H1 (cell line): ENCODE data around the gene ARPC2. TPM values are rescaled to one million over a fixed set of nuclear protein-coding genes. Genes with fewer than 3 reads are reported as not detected.

Source experiments
- CTCF ChIA-PET: fragments of 300-600 bp; sonication (Branson Sonifier 250); formaldehyde crosslinking; loops from one replicate; lab custom pipeline; 2021; ENCODE audit not compliant: partially characterized antibody; lab: Charles Lee
- POLR2A ChIA-PET: fragments of 300-600 bp; sonication (Branson Sonifier 250); formaldehyde crosslinking; loops from one replicate; lab custom pipeline; 2021; ENCODE audit warnings: inconsistent platforms; ENCODE audit not compliant: partially characterized antibody; lab: Charles Lee
- DNase-seq, 2 experiments: peaks; one replicate each; pipeline versions ENCODE4 v3.0.0 to v3.0.0-alpha.2; 2010 to 2022; ENCODE audit warnings: low spot score in 2 of 2, low read depth in 1 of 2, mixed read lengths in 1 of 2
- FAIRE-seq: peaks from 2 replicates; lab custom pipeline; 2011; peaks lifted over from hg19 to GRCh38; lab: Jason Lieb, UNC
- H2AFZ ChIP-seq: 2 replicates; pipeline ENCODE4 v1.8.1; 2012; ENCODE audit warnings: low read length, inconsistent platforms
- H2AK5ac ChIP-seq: 2 replicates; pipeline ENCODE4 v1.6.1; 2013; ENCODE audit warnings: low read depth, low read length
- H2BK120ac ChIP-seq: replicated peaks from 2 replicates; pipeline ENCODE3; 2013; ENCODE audit warnings: low read depth, low read length, inconsistent platforms
- H2BK12ac ChIP-seq: 2 replicates; pipeline ENCODE4 v1.6.1; 2013; ENCODE audit warnings: low read depth, low read length
- H2BK15ac ChIP-seq: 2 replicates; pipeline ENCODE4 v1.6.1; 2013; ENCODE audit warnings: low read length
- H2BK20ac ChIP-seq: 2 replicates; pipeline ENCODE4 v1.6.1; 2013; ENCODE audit warnings: low read length
- H2BK5ac ChIP-seq: 2 replicates; pipeline ENCODE4 v1.6.1; 2013; ENCODE audit warnings: low read depth, low read length
- H3K14ac ChIP-seq: 2 replicates; pipeline ENCODE4 v1.6.1; 2013; ENCODE audit warnings: inconsistent platforms; ENCODE audit not compliant: insufficient read length
- H3K18ac ChIP-seq: 2 replicates; pipeline ENCODE4 v1.6.1; 2013; ENCODE audit warnings: low read length; ENCODE audit errors: extremely low read depth
- H3K23ac ChIP-seq: 2 replicates; pipeline ENCODE4 v1.6.1; 2013; ENCODE audit warnings: inconsistent platforms; ENCODE audit not compliant: insufficient read length
- H3K23me2 ChIP-seq: 2 replicates; pipeline ENCODE4 v1.6.1; 2013; ENCODE audit warnings: low read depth, low read length
- H3K27ac ChIP-seq: 2 replicates; pipeline ENCODE4 v1.6.1; 2011; ENCODE audit warnings: low read depth, low read length, inconsistent platforms
- H3K27me3 ChIP-seq, 4 experiments: replicated peaks in 1 of 4; 1 replicate in 1 of 4; 2 replicates in 3 of 4; pipeline versions ENCODE4 v1.6.1 to v1.8.1; 2011 to 2013; ENCODE audit warnings: low read length in 3 of 4, mild to moderate bottlenecking in 3 of 4, inconsistent platforms in 2 of 4, mixed read lengths in 2 of 4, moderate library complexity in 1 of 4; ENCODE audit not compliant: control insufficient read depth in 3 of 4, insufficient read depth in 3 of 4; ENCODE audit errors: extremely low read depth in 1 of 4
- H3K36me3 ChIP-seq, 4 experiments: 2 replicates each; pipeline versions ENCODE4 v1.6.1 to v1.8.1; 2011 to 2013; ENCODE audit warnings: mild to moderate bottlenecking in 4 of 4, low read length in 3 of 4, moderate library complexity in 2 of 4, control low read depth in 1 of 4, inconsistent platforms in 1 of 4; ENCODE audit not compliant: insufficient read depth in 4 of 4, control insufficient read depth in 2 of 4
- H3K4ac ChIP-seq: replicated peaks from 2 replicates; pipeline ENCODE3; 2013; ENCODE audit warnings: low read length, low read depth, mixed read lengths, inconsistent platforms; ENCODE audit not compliant: insufficient read length
- H3K4me1 ChIP-seq, 4 experiments: replicated peaks in 1 of 4; 1 replicate in 1 of 4; 2 replicates in 3 of 4; pipeline versions ENCODE4 v1.6.1 to v1.8.1; 2011 to 2013; ENCODE audit warnings: low read length in 3 of 4, inconsistent platforms in 2 of 4, mixed read lengths in 1 of 4; ENCODE audit not compliant: insufficient read depth in 4 of 4, control insufficient read depth in 3 of 4
- H3K4me2 ChIP-seq, 2 experiments: 2 replicates each; pipeline versions ENCODE4 v1.6.1 to v1.8.1; 2011 to 2013; ENCODE audit warnings: low read depth in 2 of 2, low read length in 2 of 2, control low read depth in 1 of 2, inconsistent platforms in 1 of 2, mild to moderate bottlenecking in 1 of 2; ENCODE audit not compliant: insufficient read depth in 1 of 2
- H3K4me3 ChIP-seq, 4 experiments: fragments of 200-600, 300-600 bp in 1 of 4; sonication (generic), shearing (Covaris generic), sonication (Bioruptor Twin) in 1 of 4; 2 replicates each; pipeline versions ENCODE4 v1.5.1 to v1.8.1; 2011 to 2016; ENCODE audit warnings: low read length in 4 of 4, low read depth in 3 of 4, control low read depth in 2 of 4, inconsistent platforms in 2 of 4, mild to moderate bottlenecking in 2 of 4, mixed read lengths in 1 of 4, moderate library complexity in 1 of 4; ENCODE audit not compliant: insufficient read depth in 2 of 4; ENCODE audit errors: extremely low read depth in 1 of 4
- H3K56ac ChIP-seq: replicated peaks from 2 replicates; pipeline ENCODE3; 2013; ENCODE audit warnings: low read depth, mild to moderate bottlenecking, mixed read lengths, low read length, inconsistent platforms; ENCODE audit not compliant: insufficient read length
- H3K79me1 ChIP-seq: 2 replicates; pipeline ENCODE4 v1.6.1; 2013; ENCODE audit warnings: low read depth, low read length, control low read depth
- H3K79me2 ChIP-seq, 2 experiments: 2 replicates each; pipeline versions ENCODE4 v1.6.1 to v1.8.1; 2012 to 2013; ENCODE audit warnings: low read length in 2 of 2, mild to moderate bottlenecking in 2 of 2, inconsistent platforms in 1 of 2; ENCODE audit not compliant: insufficient read depth in 2 of 2, control insufficient read depth in 1 of 2
- H3K9ac ChIP-seq, 4 experiments: replicated peaks in 1 of 4; 1 replicate in 1 of 4; 2 replicates in 3 of 4; pipeline versions ENCODE4 v1.6.1 to v1.8.1; 2011 to 2013; ENCODE audit warnings: low read depth in 3 of 4, low read length in 3 of 4, control low read depth in 2 of 4, mild to moderate bottlenecking in 2 of 4, moderate library complexity in 2 of 4, inconsistent platforms in 1 of 4; ENCODE audit errors: extremely low read depth in 1 of 4
- H3K9me3 ChIP-seq, 2 experiments: 2 replicates each; pipeline versions ENCODE4 v1.6.1 to v1.8.1; 2012 to 2013; ENCODE audit warnings: mild to moderate bottlenecking in 2 of 2, moderate library complexity in 2 of 2, control low read depth in 1 of 2, inconsistent platforms in 1 of 2, low read depth in 1 of 2, low read length in 1 of 2, mixed read lengths in 1 of 2; ENCODE audit not compliant: insufficient read depth in 2 of 2
- H4K20me1 ChIP-seq, 2 experiments: replicated peaks in 1 of 2; 2 replicates each; pipeline versions ENCODE3 to v1.8.1; 2011 to 2013; ENCODE audit warnings: inconsistent platforms in 2 of 2, low read length in 2 of 2, mild to moderate bottlenecking in 1 of 2; ENCODE audit not compliant: insufficient read depth in 2 of 2, control insufficient read depth in 1 of 2
- H4K5ac ChIP-seq: 2 replicates; pipeline ENCODE4 v1.6.1; 2013; ENCODE audit warnings: low read length, low read depth, mixed read lengths, inconsistent platforms; ENCODE audit not compliant: insufficient read length
- H4K8ac ChIP-seq: 2 replicates; pipeline ENCODE4 v1.8.0; 2013; ENCODE audit warnings: mild to moderate bottlenecking, moderate library complexity, low read length, inconsistent platforms; ENCODE audit not compliant: insufficient read depth; ENCODE audit errors: extremely low read depth
- H4K91ac ChIP-seq: replicated peaks from 2 replicates; pipeline ENCODE3; 2013; ENCODE audit warnings: low read length, mixed read lengths, inconsistent platforms; ENCODE audit not compliant: insufficient read length
- CHD1 ChIP-seq: IDR thresholded peaks from 2 replicates; pipeline ENCODE4 v1.6.1; 2012; ENCODE audit warnings: low read depth, low read length, improper control_type of control experiment
- EP300 ChIP-seq, 2 experiments: IDR thresholded peaks; 1 replicate in 1 of 2; 2 replicates in 1 of 2; pipeline ENCODE4 v1.6.1; 2011 to 2012; ENCODE audit warnings: low read depth in 2 of 2, low read length in 2 of 2, mild to moderate bottlenecking in 2 of 2, borderline replicate concordance in 1 of 2, inconsistent platforms in 1 of 2, moderate library complexity in 1 of 2
- KDM4A ChIP-seq: IDR thresholded peaks from one replicate; pipeline ENCODE4 v1.7.1; 2012; ENCODE audit warnings: low read depth, mild to moderate bottlenecking, moderate library complexity, low read length, inconsistent platforms; ENCODE audit not compliant: severe bottlenecking
- WGBS, 2 experiments: shearing (Covaris generic) in 1 of 2; methylation state at CpG; one replicate each; pipeline versions ENCODE4 v1.1.6 to v1.1.7; 2013 to 2015; ENCODE audit warnings: low lambda C conversion rate in 2 of 2, mixed read lengths in 2 of 2, inconsistent platforms in 1 of 2, low coverage in 1 of 2, missing lambda C conversion rate in 1 of 2; ENCODE audit not compliant: insufficient replicate concordance in 2 of 2, insufficient coverage in 1 of 2, insufficient read length in 1 of 2; ENCODE audit errors: extremely low coverage in 1 of 2, missing lambda C conversion rate in 1 of 2; 5-methylcytosine and 5-hydroxymethylcytosine counted together
- polyA plus RNA-seq, 7 experiments: library from polyadenylated mRNA; depleted of rRNA in 3 of 7; stranded (reverse) in 5 of 7; unstranded in 2 of 7; fragments of >200 nt in 5 of 7; fragments of 200-250 nt in 2 of 7; gene quantifications; 1 replicate in 5 of 7; 2 replicates in 1 of 7; 4 replicates in 1 of 7; pipeline versions ENCODE4 v1.2.1 to v1.2.3, GENCODE V29; 2011 to 2013; ENCODE audit warnings: missing spikeins in 2 of 7, mixed read lengths in 2 of 7
- total RNA-seq: library from RNA; stranded (reverse); fragmentation: NEBNext Ultra II Directional; extraction: Animal tissue kit (Norgen Biotek cat#: 25700); gene quantifications from 2 replicates; pipeline ENCODE4 v1.2.1, GENCODE V29; 2021

ARPC2 gene
- total and polyA plus RNA-seq, 2 of the 8 experiments (the other 6 are each of a cell fraction or from before 2014, with no cell fraction given): 174 to 195 TPM

DNA sequence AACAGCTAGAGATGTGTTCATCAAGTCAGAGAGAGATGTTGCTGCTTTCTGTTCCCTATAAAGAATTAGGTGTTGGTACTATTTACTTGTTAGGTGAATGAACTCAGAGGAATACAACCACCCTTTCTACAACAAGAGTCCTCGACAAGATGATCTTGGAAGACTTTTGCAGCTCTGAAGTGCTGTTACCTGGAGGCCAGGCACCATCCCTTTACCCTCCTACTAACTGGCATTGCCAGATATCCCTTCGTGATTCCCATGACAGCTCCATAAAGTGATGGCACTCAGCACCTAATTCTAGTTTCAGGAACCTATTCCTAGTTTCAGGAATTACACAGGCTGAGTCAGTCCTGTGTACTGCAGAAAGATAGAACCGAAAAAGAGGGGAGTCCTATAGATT, 9.9 kb downstream of the ARPC2 start:
- Histone ChIP-seq H2BK12ac (no peak overlapping the region), H4K8ac (no peak overlapping the region), H3K4ac (no peak overlapping the region), H2AFZ (no peak overlapping the region), H2BK15ac (no peak overlapping the region), H3K14ac (no peak overlapping the region), H3K56ac (no peak overlapping the region), H3K4me2 (no peak overlapping the region), H3K27ac (no peak overlapping the region), H2BK5ac (no peak overlapping the region), H3K23me2 (no peaks in the 10 kb centered on the region), H4K91ac (no peak overlapping the region), H3K36me3 (peaks cover 17 to 64% (median 42%) of the 10 kb centered on the region in 4 experiments), H3K18ac (no peak overlapping the region), H3K4me1 (no peaks in the 10 kb centered on the region), H3K27me3 (no peaks in the 10 kb centered on the region), H2AK5ac (no peak overlapping the region), H3K9me3 (no peaks in the 10 kb centered on the region), H3K79me1 (no peaks in the 10 kb centered on the region), H3K79me2 (peaks cover 8 to 37% of the 10 kb centered on the region in 2 experiments), H3K4me3 (no peak overlapping the region), H3K9ac (no peak overlapping the region), H3K23ac (no peak overlapping the region), H4K20me1 (peaks cover 7 to 10% of the 10 kb centered on the region in 2 experiments), H4K5ac (no peak overlapping the region), H2BK20ac (no peak overlapping the region), H2BK120ac (no peak overlapping the region)
- WGBS, 2 experiments: 92% methylated on average over 3 of the region's 3 CpGs; no CpG with 5 or more reads in 1 of the 2 experiments
- POLR2A ChIA-PET: no interaction called here
- FAIRE-seq (no peak), DNase-seq (no peak)
- CTCF ChIA-PET: interaction anchor here (0.7 to 1.0 kb wide), 5 partner anchors 9 to 56 kb away, joined by 3 to 4 read pairs (median 3); no protein-coding TSS in a partner anchor
- TF ChIP-seq CHD1 (no peak), EP300 (IDR thresholded peaks at IDR 0.05; ENCODE audit: borderline replicate concordance in 1 of 2, low read depth in 2 of 2, low read length in 2 of 2) (no peak), KDM4A (no peak)
